IPS-18c (cell line): ENCODE data around the gene RUNX1.
A peak's percentile ranks its signal among the peaks of the same experiment; 100 is the strongest.

Experiments used
- H3K4me3 ChIP-seq: 2 replicates; pipeline ENCODE4 v1.7.0; 2013; ENCODE audit warnings: low read depth, mild to moderate bottlenecking, low read length, moderate library complexity; ENCODE audit not compliant: insufficient read depth
- H3K9me3 ChIP-seq: one replicate; pipeline ENCODE4 v1.6.1; 2013; ENCODE audit warnings: mild to moderate bottlenecking, low read length, moderate library complexity; ENCODE audit not compliant: control insufficient read depth, insufficient read depth

Gene RUNX1

GRCh38 chr21:35027563-35028450 is 21.3 kb downstream of the RUNX1 start:
- Histone ChIP-seq H3K4me3 (no peak overlapping the region), H3K9me3 (no peaks in the 10 kb centered on the region)

- Histone ChIP-seq H3K4me3 (peak overlapping the region; percentile 38; the same call in 1 of the 2 replicates), H3K9me3 (no peaks in the 10 kb centered on the region)
Observed at GRCh38 chr21:35026617-35027562, 22.2 kb downstream of the RUNX1 start.

GRCh38 chr21:35026153-35026500 is 23.0 kb downstream of the RUNX1 start:
- peak overlapping the region; percentile 38; the same call in 1 of the 2 replicates for H3K4me3 ChIP-seq

GRCh38 chr21:35025206-35026152 is 23.6 kb downstream of the RUNX1 start:
- Histone ChIP-seq H3K4me3 (no peak overlapping the region), H3K9me3 (no peaks in the 10 kb centered on the region)

More at GRCh38 chr21:35026153-35026500, 23.0 kb downstream of the RUNX1 start:
- no peaks in the 10 kb centered on the region for H3K9me3 ChIP-seq

GRCh38 chr21:35024513-35024912 is 24.6 kb downstream of the RUNX1 start:
- Histone ChIP-seq H3K4me3 (no peak overlapping the region), H3K9me3 (no peaks in the 10 kb centered on the region)

- Histone ChIP-seq H3K4me3 (no peak overlapping the region), H3K9me3 (no peaks in the 10 kb centered on the region)
Observed at GRCh38 chr21:35024071-35024420, 25.1 kb downstream of the RUNX1 start.

- H3K9me3 ChIP-seq, result no peaks in the 10 kb centered on the region
- no peak overlapping the region for H3K4me3 ChIP-seq
Observed at GRCh38 chr21:35023396-35024070, 25.6 kb downstream of the RUNX1 start.

- Histone ChIP-seq H3K4me3 (no peak overlapping the region), H3K9me3 (no peaks in the 10 kb centered on the region)
Observed at GRCh38 chr21:35021546-35021945, 27.6 kb downstream of the RUNX1 start.

GRCh38 chr21:35020902-35021301 is 28.2 kb downstream of the RUNX1 start:
- H3K9me3 ChIP-seq, result no peaks in the 10 kb centered on the region
- H3K4me3 ChIP-seq, result no peak overlapping the region

- Histone ChIP-seq H3K4me3 (no peak overlapping the region), H3K9me3 (no peaks in the 10 kb centered on the region)
Observed at GRCh38 chr21:35020436-35020835, 28.7 kb downstream of the RUNX1 start.

GRCh38 chr21:35019631-35020032 is 29.5 kb downstream of the RUNX1 start:
- Histone ChIP-seq H3K9me3 (no peaks in the 10 kb centered on the region), H3K4me3 (no peak overlapping the region)

- Histone ChIP-seq H3K9me3 (no peaks in the 10 kb centered on the region), H3K4me3 (no peak overlapping the region)
Observed at GRCh38 chr21:35017256-35017655, 31.8 kb downstream of the RUNX1 start.

GRCh38 chr21:35016517-35017188 is 32.4 kb downstream of the RUNX1 start:
- Histone ChIP-seq H3K9me3 (no peaks in the 10 kb centered on the region), H3K4me3 (no peak overlapping the region)

GRCh38 chr21:35016071-35016470 is 33.0 kb downstream of the RUNX1 start:
- no peak overlapping the region for H3K4me3 ChIP-seq
- H3K9me3 ChIP-seq, result no peaks in the 10 kb centered on the region

GRCh38 chr21:35015435-35016024 is 33.6 kb downstream of the RUNX1 start:
- no peaks in the 10 kb centered on the region for H3K9me3 ChIP-seq
- no peak overlapping the region for H3K4me3 ChIP-seq
